HepG2 (cell line): ENCODE data around the gene CNEP1R1. TPM values are rescaled to one million over a fixed set of nuclear protein-coding genes. Genes with fewer than 3 reads are reported as not detected.

Experiments
- CENPT ChIP-seq: sonication (generic); formaldehyde crosslinking; IDR thresholded peaks from 2 replicates; pipeline ENCODE4 v1.8.0; 2022; ENCODE audit warnings: low read depth, mild to moderate bottlenecking, moderate library complexity, missing genetic modification reagents
- RCOR2 ChIP-seq: IDR thresholded peaks from 2 replicates; pipeline ENCODE4 v1.6.1; 2016; ENCODE audit warnings: missing biosample characterization, missing genetic modification reagents
- ZNF652 ChIP-seq: IDR thresholded peaks from 2 replicates; pipeline ENCODE4 v1.6.1; 2016; ENCODE audit warnings: low read depth, borderline replicate concordance
- polyA plus RNA-seq, 8 experiments: library from polyadenylated mRNA; depleted of rRNA in 3 of 8; stranded (reverse) in 7 of 8; unstranded in 1 of 8; fragments of >200 nt; fragmentation: Illumina TruSeq in 4 of 8; extraction: Trizol in 4 of 8; gene quantifications; 2 replicates each; pipeline versions ENCODE4 v1.2.1 to v1.2.3, GENCODE V29; 2011 to 2016; ENCODE audit warnings: low read depth in 4 of 8, missing spikeins in 1 of 8, mixed read lengths in 1 of 8; ENCODE audit not compliant: insufficient read depth in 1 of 8
- total RNA-seq, 5 experiments: library from RNA; depleted of rRNA; stranded (reverse); fragments of >200 nt; fragmentation: Illumina TruSeq; extraction: Trizol; gene quantifications; 2 replicates each; pipeline ENCODE4 v1.2.3, GENCODE V29; 2016; ENCODE audit warnings: low read depth in 1 of 5
- TF ChIP-seq, protein P1 (sequence below), 2 experiments: fragments of 450-650 bp in 1 of 2; sonication (generic) in 1 of 2; formaldehyde crosslinking in 1 of 2; IDR thresholded peaks; 2 replicates each; pipeline versions ENCODE4 v1.6.1 to v1.8.0; 2016 to 2022; ENCODE audit warnings: antibody characterized with exemption in 1 of 2, mild to moderate bottlenecking in 1 of 2, missing genetic modification reagents in 1 of 2
- TF ChIP-seq, protein P2 (sequence below): sonication (generic); formaldehyde crosslinking; IDR thresholded peaks from 2 replicates; pipeline ENCODE4 v1.8.0; 2022; ENCODE audit warnings: mild to moderate bottlenecking, missing genetic modification reagents, moderate library complexity
- TF ChIP-seq, protein P3 (sequence below): sonication (generic); formaldehyde crosslinking; IDR thresholded peaks from 2 replicates; pipeline ENCODE4 v1.4.0; 2020; ENCODE audit warnings: missing genetic modification reagents
- TF ChIP-seq, protein P4 (sequence below): sonication (generic); formaldehyde crosslinking; IDR thresholded peaks from 2 replicates; pipeline ENCODE4 v1.8.0; 2022; ENCODE audit warnings: mild to moderate bottlenecking, missing genetic modification reagents; ENCODE audit not compliant: insufficient replicate concordance

Gene CNEP1R1
- total and polyA plus RNA-seq, 2 of the 13 experiments (the other 11 are each of a cell fraction or from before 2014, with no cell fraction given), result 23.6 to 26.8 TPM

DNA sequence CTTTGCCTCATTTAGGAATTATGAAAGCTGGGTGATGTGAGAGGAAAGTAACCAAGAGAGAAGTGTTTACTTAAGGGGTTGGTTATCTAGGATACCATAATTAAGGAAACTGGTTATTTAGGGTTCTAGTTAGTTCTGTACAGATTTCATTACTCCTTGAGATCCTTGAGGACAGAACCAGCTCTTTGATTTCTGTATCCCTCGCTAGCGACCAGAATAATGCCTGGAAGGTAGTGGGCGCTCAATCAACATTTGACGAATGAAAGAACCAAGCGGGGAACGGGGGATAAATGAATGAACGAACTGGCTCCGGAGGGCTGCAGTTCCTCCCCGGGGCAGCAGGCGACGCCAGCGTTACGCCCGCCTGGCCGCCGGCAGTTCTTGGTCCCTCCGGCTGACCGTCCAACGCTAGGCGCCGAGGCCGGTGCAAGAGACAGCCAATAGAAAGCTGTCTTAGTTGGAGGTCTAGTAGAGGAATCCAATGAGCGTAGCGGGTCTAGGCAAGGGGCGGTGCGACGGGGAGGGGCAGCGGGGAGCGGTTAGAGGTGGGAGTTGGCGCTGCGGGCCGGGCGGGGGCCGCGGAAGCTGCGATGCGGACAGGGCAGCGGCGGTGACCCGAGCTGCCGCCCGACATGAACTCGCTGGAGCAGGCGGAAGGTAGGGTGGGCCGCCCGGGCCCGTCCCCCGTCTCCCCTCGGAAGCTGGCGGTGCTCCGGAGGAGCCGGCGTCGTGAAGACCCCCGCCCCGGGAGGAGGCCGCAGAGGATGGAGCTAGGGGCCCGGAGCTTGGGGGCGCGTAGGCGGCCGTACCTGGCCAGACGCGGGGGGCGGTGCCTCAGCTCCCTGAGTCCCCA, at the start of gene CNEP1R1 (continued):
- TF ChIP-seq, protein P1, sequence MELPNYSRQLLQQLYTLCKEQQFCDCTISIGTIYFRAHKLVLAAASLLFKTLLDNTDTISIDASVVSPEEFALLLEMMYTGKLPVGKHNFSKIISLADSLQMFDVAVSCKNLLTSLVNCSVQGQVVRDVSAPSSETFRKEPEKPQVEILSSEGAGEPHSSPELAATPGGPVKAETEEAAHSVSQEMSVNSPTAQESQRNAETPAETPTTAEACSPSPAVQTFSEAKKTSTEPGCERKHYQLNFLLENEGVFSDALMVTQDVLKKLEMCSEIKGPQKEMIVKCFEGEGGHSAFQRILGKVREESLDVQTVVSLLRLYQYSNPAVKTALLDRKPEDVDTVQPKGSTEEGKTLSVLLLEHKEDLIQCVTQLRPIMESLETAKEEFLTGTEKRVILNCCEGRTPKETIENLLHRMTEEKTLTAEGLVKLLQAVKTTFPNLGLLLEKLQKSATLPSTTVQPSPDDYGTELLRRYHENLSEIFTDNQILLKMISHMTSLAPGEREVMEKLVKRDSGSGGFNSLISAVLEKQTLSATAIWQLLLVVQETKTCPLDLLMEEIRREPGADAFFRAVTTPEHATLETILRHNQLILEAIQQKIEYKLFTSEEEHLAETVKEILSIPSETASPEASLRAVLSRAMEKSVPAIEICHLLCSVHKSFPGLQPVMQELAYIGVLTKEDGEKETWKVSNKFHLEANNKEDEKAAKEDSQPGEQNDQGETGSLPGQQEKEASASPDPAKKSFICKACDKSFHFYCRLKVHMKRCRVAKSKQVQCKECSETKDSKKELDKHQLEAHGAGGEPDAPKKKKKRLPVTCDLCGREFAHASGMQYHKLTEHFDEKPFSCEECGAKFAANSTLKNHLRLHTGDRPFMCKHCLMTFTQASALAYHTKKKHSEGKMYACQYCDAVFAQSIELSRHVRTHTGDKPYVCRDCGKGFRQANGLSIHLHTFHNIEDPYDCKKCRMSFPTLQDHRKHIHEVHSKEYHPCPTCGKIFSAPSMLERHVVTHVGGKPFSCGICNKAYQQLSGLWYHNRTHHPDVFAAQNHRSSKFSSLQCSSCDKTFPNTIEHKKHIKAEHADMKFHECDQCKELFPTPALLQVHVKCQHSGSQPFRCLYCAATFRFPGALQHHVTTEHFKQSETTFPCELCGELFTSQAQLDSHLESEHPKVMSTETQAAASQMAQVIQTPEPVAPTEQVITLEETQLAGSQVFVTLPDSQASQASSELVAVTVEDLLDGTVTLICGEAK (IDR thresholded peaks at IDR 0.05), result no peak
- TF ChIP-seq, protein P1 (CRISPR knock-in tag; IDR thresholded peaks at IDR 0.05), result peak; percentile 90
- TF ChIP-seq CENPT (CRISPR knock-in tag) (no peak), ZNF652 (CRISPR knock-in tag) (peak; percentile 50; the same call in 1 of the 2 replicates), RCOR2 (peak; percentile 83)
- TF ChIP-seq, protein P2, sequence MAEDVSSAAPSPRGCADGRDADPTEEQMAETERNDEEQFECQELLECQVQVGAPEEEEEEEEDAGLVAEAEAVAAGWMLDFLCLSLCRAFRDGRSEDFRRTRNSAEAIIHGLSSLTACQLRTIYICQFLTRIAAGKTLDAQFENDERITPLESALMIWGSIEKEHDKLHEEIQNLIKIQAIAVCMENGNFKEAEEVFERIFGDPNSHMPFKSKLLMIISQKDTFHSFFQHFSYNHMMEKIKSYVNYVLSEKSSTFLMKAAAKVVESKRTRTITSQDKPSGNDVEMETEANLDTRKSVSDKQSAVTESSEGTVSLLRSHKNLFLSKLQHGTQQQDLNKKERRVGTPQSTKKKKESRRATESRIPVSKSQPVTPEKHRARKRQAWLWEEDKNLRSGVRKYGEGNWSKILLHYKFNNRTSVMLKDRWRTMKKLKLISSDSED, result no peak
- TF ChIP-seq, protein P3, sequence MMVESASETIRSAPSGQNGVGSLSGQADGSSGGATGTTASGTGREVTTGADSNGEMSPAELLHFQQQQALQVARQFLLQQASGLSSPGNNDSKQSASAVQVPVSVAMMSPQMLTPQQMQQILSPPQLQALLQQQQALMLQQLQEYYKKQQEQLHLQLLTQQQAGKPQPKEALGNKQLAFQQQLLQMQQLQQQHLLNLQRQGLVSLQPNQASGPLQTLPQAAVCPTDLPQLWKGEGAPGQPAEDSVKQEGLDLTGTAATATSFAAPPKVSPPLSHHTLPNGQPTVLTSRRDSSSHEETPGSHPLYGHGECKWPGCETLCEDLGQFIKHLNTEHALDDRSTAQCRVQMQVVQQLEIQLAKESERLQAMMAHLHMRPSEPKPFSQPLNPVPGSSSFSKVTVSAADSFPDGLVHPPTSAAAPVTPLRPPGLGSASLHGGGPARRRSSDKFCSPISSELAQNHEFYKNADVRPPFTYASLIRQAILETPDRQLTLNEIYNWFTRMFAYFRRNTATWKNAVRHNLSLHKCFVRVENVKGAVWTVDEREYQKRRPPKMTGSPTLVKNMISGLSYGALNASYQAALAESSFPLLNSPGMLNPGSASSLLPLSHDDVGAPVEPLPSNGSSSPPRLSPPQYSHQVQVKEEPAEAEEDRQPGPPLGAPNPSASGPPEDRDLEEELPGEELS (CRISPR knock-in tag), result peak; percentile 79
- TF ChIP-seq, protein P4, sequence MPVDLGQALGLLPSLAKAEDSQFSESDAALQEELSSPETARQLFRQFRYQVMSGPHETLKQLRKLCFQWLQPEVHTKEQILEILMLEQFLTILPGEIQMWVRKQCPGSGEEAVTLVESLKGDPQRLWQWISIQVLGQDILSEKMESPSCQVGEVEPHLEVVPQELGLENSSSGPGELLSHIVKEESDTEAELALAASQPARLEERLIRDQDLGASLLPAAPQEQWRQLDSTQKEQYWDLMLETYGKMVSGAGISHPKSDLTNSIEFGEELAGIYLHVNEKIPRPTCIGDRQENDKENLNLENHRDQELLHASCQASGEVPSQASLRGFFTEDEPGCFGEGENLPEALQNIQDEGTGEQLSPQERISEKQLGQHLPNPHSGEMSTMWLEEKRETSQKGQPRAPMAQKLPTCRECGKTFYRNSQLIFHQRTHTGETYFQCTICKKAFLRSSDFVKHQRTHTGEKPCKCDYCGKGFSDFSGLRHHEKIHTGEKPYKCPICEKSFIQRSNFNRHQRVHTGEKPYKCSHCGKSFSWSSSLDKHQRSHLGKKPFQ, result peak; percentile 46
